PC-9 (cell line): ENCODE measurements around the gene OR1M1. TPM values are rescaled to one million over a fixed set of nuclear protein-coding genes. Genes with fewer than 3 reads are reported as not detected.
A peak's percentile ranks its signal among the peaks of the same experiment; 100 is the strongest.
"Not testable (repeated sequence)": the region's sequence is repeated elsewhere in the genome, so short reads cannot be mapped to it uniquely, and the experiment has no call there.

Experiments
- BruUV-seq: library from RNA; stranded (reverse); fragments of 400-500 nt; replicated peaks from 2 replicates; lab custom pipeline; 2021; lab: Mats Ljungman, UMichigan
- CTCF ChIA-PET: fragments of 300-600 bp; sonication (Branson Sonifier 250); formaldehyde crosslinking; loops from one replicate; lab custom pipeline; 2022; ENCODE audit warnings: antibody characterized with exemption; lab: Charles Lee
- POLR2A ChIA-PET: fragments of 300-600 bp; sonication (Branson Sonifier 250); formaldehyde crosslinking; loops from one replicate; lab custom pipeline; 2022; ENCODE audit warnings: antibody characterized with exemption; ENCODE audit not compliant: unreplicated experiment; lab: Charles Lee
- DNase-seq, 2 experiments: peaks; one replicate each; pipeline versions ENCODE4 v3.0.0 to v3.0.0-alpha.2; 2015 to 2022; ENCODE audit warnings: mixed read lengths in 1 of 2
- H2AFZ ChIP-seq: fragments of 200-600 bp; sonication (generic); 2 replicates; pipeline ENCODE4 v1.8.1; 2017; ENCODE audit warnings: antibody characterized with exemption
- H3F3A ChIP-seq: fragments of 200-600 bp; sonication (generic); 2 replicates; pipeline ENCODE4 v1.8.1; 2017; ENCODE audit warnings: antibody characterized with exemption, mild to moderate bottlenecking, low read depth; ENCODE audit not compliant: insufficient read depth
- H3K27ac ChIP-seq: fragments of 200-600 bp; sonication (generic); 2 replicates; pipeline ENCODE4 v1.6.1; 2016; ENCODE audit warnings: mixed run types
- H3K27me3 ChIP-seq: fragments of 200-600 bp; sonication (generic); 2 replicates; pipeline ENCODE4 v1.6.1; 2016; ENCODE audit warnings: low read depth, mixed run types; ENCODE audit not compliant: insufficient read depth
- H3K36me3 ChIP-seq: fragments of 200-600 bp; sonication (generic); 2 replicates; pipeline ENCODE4 v1.6.1; 2016; ENCODE audit warnings: low read depth, mixed run types
- H3K4me1 ChIP-seq: fragments of 200-600 bp; sonication (generic); replicated peaks from 2 replicates; pipeline ENCODE4 v1.6.1; 2016; ENCODE audit warnings: mixed run types; ENCODE audit not compliant: insufficient read depth
- H3K4me2 ChIP-seq: fragments of 200-600 bp; sonication (generic); 2 replicates; pipeline ENCODE4 v1.6.1; 2017; ENCODE audit warnings: mixed run types
- H3K4me3 ChIP-seq: fragments of 200-600 bp; sonication (generic); 2 replicates; pipeline ENCODE4 v1.6.1; 2016; ENCODE audit warnings: mixed run types
- H3K79me2 ChIP-seq: fragments of 200-600 bp; sonication (generic); 2 replicates; pipeline ENCODE4 v1.6.1; 2017; ENCODE audit warnings: low read depth, mixed run types
- H3K9me2 ChIP-seq: fragments of 200-600 bp; sonication (generic); 2 replicates; pipeline ENCODE4 v1.8.1; 2017; ENCODE audit warnings: mild to moderate bottlenecking; ENCODE audit not compliant: insufficient read depth
- H3K9me3 ChIP-seq: fragments of 200-600 bp; sonication (generic); 2 replicates; pipeline ENCODE4 v1.8.1; 2016; ENCODE audit warnings: low read depth; ENCODE audit not compliant: insufficient read depth
- H4K20me1 ChIP-seq: fragments of 200-600 bp; sonication (generic); 2 replicates; pipeline ENCODE4 v1.8.1; 2017; ENCODE audit not compliant: insufficient read depth
- CTCF ChIP-seq: fragments of 200-600 bp; sonication (generic); conservative IDR thresholded peaks from 2 replicates; pipeline ENCODE4 v1.6.1; 2017; ENCODE audit warnings: mixed run types, antibody characterized with exemption, mild to moderate bottlenecking, moderate library complexity
- EZH2 ChIP-seq: fragments of 200-600 bp; sonication (generic); IDR thresholded peaks from 2 replicates; pipeline ENCODE4 v1.8.0; 2017; ENCODE audit warnings: antibody characterized with exemption, low read depth
- intact Hi-C: fragments of 100-400 bp; cut with micrococcal nuclease; formaldehyde crosslinking; loops from one replicate; pipeline ENCODE4 v1.10.0; 2022; ENCODE audit not compliant: unreplicated experiment
- total RNA-seq: library from RNA; stranded (reverse); gene quantifications from 2 replicates; pipeline ENCODE4 v1.2.3, GENCODE V29; 2021

OR1M1 gene
- total RNA-seq, 1 experiment from 2014 or later, result not detected

GRCh38 chr19:9044449-9044848, 42.4 kb upstream of the OR1M1 start:
- Histone ChIP-seq H3K27ac (no peak overlapping the region), H3K9me3 (no peaks in the 10 kb centered on the region), H3F3A (peaks cover 20% of the 10 kb centered on the region; the same call in 1 of the 2 replicates), H3K4me3 (no peak overlapping the region), H4K20me1 (no peaks in the 10 kb centered on the region), H3K4me1 (peaks cover 60% of the 10 kb centered on the region), H3K9me2 (no peaks in the 10 kb centered on the region), H3K79me2 (no peaks in the 10 kb centered on the region), H3K27me3 (no peaks in the 10 kb centered on the region), H3K4me2 (no peak overlapping the region), H2AFZ (no peak overlapping the region), H3K36me3 (no peaks in the 10 kb centered on the region)
- TF ChIP-seq CTCF (no peak), EZH2 (no peak)
- peak in 1 of 2 experiments; percentile 56 for DNase-seq
- CTCF ChIA-PET, result interaction anchor here (1.1 kb wide), 1 partner anchor 26 kb away, joined by 3 read pairs; no protein-coding TSS in a partner anchor
- intact Hi-C loops, result no loop called here
- POLR2A ChIA-PET, result interaction anchor here (0.5 to 1.2 kb wide), 4 partner anchors 8 to 34 kb away, joined by 3 to 8 read pairs (median 5); partner anchors contain the start of gene MUC16
- BruUV-seq, result no TSS peak

- intact Hi-C loops, result no loop called here
- Histone ChIP-seq H3K27me3 (no peaks in the 10 kb centered on the region), H3K79me2 (no peaks in the 10 kb centered on the region), H3K27ac (no peak overlapping the region), H3K9me2 (no peaks in the 10 kb centered on the region), H2AFZ (no peak overlapping the region), H4K20me1 (no peaks in the 10 kb centered on the region), H3K4me3 (no peak overlapping the region), H3K4me2 (no peak overlapping the region), H3F3A (peaks cover 22% of the 10 kb centered on the region; the same call in 1 of the 2 replicates), H3K36me3 (no peaks in the 10 kb centered on the region), H3K9me3 (no peaks in the 10 kb centered on the region), H3K4me1 (peaks cover 56% of the 10 kb centered on the region)
- no peak for TF ChIP-seq EZH2
- TF ChIP-seq CTCF, result no peak
- POLR2A ChIA-PET, result interaction anchor here (0.7 kb wide), 1 partner anchor 127 kb away, joined by 11 read pairs; no protein-coding TSS in a partner anchor
- no TSS peak for BruUV-seq
- CTCF ChIA-PET, result no interaction called here
- DNase-seq, result no peak
Measured at GRCh38 chr19:9046694-9047093, 40.2 kb upstream of the OR1M1 start.

- H4K20me1 ChIP-seq, result no peaks in the 10 kb centered on the region
- peaks cover 57% of the 10 kb centered on the region for H3F3A ChIP-seq
- no TSS peak for BruUV-seq
- TF ChIP-seq EZH2, result no peak
- TF ChIP-seq CTCF, result no peak
- no peaks in the 10 kb centered on the region for H3K9me2 ChIP-seq
- no peaks in the 10 kb centered on the region for H3K27me3 ChIP-seq
- ChIA-PET POLR2A (interaction anchor here (0.6 to 1.8 kb wide), 4 partner anchors 9 to 487 kb away, joined by 3 to 13 read pairs (median 5); no protein-coding TSS in a partner anchor), CTCF (no interaction called here)
- intact Hi-C loops, result no loop called here
- no peak overlapping the region for H2AFZ ChIP-seq
- H3K9me3 ChIP-seq, result no peaks in the 10 kb centered on the region
- H3K4me3 ChIP-seq, result no peak overlapping the region
- H3K4me2 ChIP-seq, result no peak overlapping the region
- H3K36me3 ChIP-seq, result no peaks in the 10 kb centered on the region
- DNase-seq, result no peak
- H3K27ac ChIP-seq, result no peak overlapping the region
- H3K4me1 ChIP-seq, result peaks cover 61% of the 10 kb centered on the region
- no peaks in the 10 kb centered on the region for H3K79me2 ChIP-seq
Measured at GRCh38 chr19:9052894-9053293, 34.0 kb upstream of the OR1M1 start.

GRCh38 chr19:9053674-9054073, 33.2 kb upstream of the OR1M1 start:
- peak overlapping the region; percentile 71 for H3K4me2 ChIP-seq
- H3K27me3 ChIP-seq, H3K9me2 ChIP-seq, intact Hi-C loops, H3K4me3 ChIP-seq, BruUV-seq, DNase-seq, H2AFZ ChIP-seq, H4K20me1 ChIP-seq, H3K36me3 ChIP-seq, H3K9me3 ChIP-seq, H3K79me2 ChIP-seq: not testable (repeated sequence)
- ChIA-PET CTCF (interaction anchor here (0.9 kb wide), 1 partner anchor 36 kb away, joined by 3 read pairs; no protein-coding TSS in a partner anchor), POLR2A (interaction anchor here (0.6 to 1.8 kb wide), 5 partner anchors 10 to 1828 kb away, joined by 3 to 13 read pairs (median 5); no protein-coding TSS in a partner anchor)
- H3K4me1 ChIP-seq, result peaks cover 63% of the 10 kb centered on the region
- peak overlapping the region; percentile 92 for H3K27ac ChIP-seq
- H3F3A ChIP-seq, result peaks cover 58% of the 10 kb centered on the region
